Testis (tissue), 3 donors: Measurements from ENCODE around the gene SLTM. TPM values are rescaled to one million over a fixed set of nuclear protein-coding genes. Genes with fewer than 3 reads are reported as not detected.

ENCODE experiments used
- DNase-seq: peaks from one replicate; pipeline ENCODE4 v3.0.0-alpha.2; 2019
- H3K27ac ChIP-seq, 2 donors: fragments of 200-600 bp; sonication (generic); one replicate each; pipeline ENCODE4 v1.5.1; 2019
- H3K27me3 ChIP-seq: fragments of 200-600 bp; sonication (generic); one replicate; pipeline ENCODE4 v1.5.1; 2019
- H3K36me3 ChIP-seq: fragments of 200-600 bp; sonication (generic); one replicate; pipeline ENCODE4 v1.5.1; 2017; ENCODE audit warnings: low read depth; ENCODE audit errors: missing control alignments
- H3K4me1 ChIP-seq: fragments of 200-600 bp; sonication (generic); one replicate; pipeline ENCODE4 v1.5.1; 2019
- H3K4me3 ChIP-seq, 2 donors: fragments of 200-600 bp; sonication (generic); one replicate each; pipeline ENCODE4 v1.5.1; 2017 to 2019
- H3K9me3 ChIP-seq: fragments of 200-600 bp; sonication (generic); one replicate; pipeline ENCODE4 v1.5.1; 2017
- CTCF ChIP-seq, 3 experiments: fragments of 450-650 bp in 2 of 3; fragments of 200-600 bp in 1 of 3; sonication (generic) in 1 of 3; IDR thresholded peaks; one replicate each; pipeline ENCODE4 v1.5.1; 2016 to 2019; ENCODE audit warnings: antibody characterized with exemption in 3 of 3, mild to moderate bottlenecking in 2 of 3, moderate library complexity in 1 of 3
- POLR2A ChIP-seq: fragments of 450-650 bp; IDR thresholded peaks from one replicate; pipeline ENCODE4 v1.6.1; 2017; ENCODE audit warnings: antibody characterized with exemption, mild to moderate bottlenecking, moderate library complexity
- WGBS, 2 donors: methylation state at CpG; one replicate each; pipeline ENCODE4 v1.1.5; 2018; 5-methylcytosine and 5-hydroxymethylcytosine counted together
- intact Hi-C: fragments of 100-400 bp; cut with DNase I; formaldehyde crosslinking; loops from one replicate; pipeline ENCODE4 v1.15.1; 2023; ENCODE audit warnings: low total_unique reads
- polyA plus RNA-seq: library from polyadenylated mRNA; stranded (reverse); fragments of 350-450 nt; fragmentation: Illumina TruSeq; extraction: RNeasy Lipid Tissue Mini Kit (QIAGEN cat#74804); gene quantifications from one replicate; pipeline ENCODE4 v1.2.3, GENCODE V29; 2014; ENCODE audit warnings: low read depth, low replicate concordance; ENCODE audit not compliant: insufficient read depth
- total RNA-seq, 2 donors: library from RNA; depleted of rRNA; stranded (reverse); fragments of >200 nt; gene quantifications; one replicate each; pipeline ENCODE4 v1.2.3, GENCODE V29; 2016

Gene SLTM
- total and polyA plus RNA-seq, 3 donors from 2014 or later: 29.7 to 116 (median 92.7) TPM

DNA sequence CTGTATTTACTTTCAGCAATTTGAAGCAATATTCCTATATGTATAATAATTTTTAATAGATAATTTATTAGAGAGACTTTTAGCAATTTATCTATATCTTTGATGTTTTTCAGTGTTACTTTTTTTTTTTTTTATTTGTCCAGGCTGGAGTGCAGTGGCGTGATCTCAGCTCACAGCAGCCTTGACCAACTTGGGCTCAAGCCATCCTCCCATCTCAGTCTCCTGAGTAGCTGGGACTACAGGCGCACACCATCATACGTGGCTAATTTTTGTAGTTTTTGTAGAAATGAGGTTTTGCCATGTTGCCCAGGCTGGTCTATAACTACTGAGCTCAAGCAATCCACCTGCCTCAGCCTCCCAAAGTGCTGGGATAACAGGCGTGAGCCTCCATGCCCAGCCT lies 25.3 kb upstream of the SLTM start:
- 62 to 66% methylated on average over 4 of the region's 4 CpGs for WGBS, 2 donors
- intact Hi-C loops: no loop called here
- Histone ChIP-seq H3K4me1 (no peaks in the 10 kb centered on the region), H3K36me3 (no peaks in the 10 kb centered on the region), H3K27me3 (no peaks in the 10 kb centered on the region), H3K4me3 (no peak overlapping the region), H3K9me3 (no peaks in the 10 kb centered on the region), H3K27ac (no peak overlapping the region)
- no peak for TF ChIP-seq CTCF (IDR thresholded peaks at IDR 0.05)
- TF ChIP-seq POLR2A: no peak
- DNase-seq: peak; percentile 55

GRCh38 chr15:58957101-58957973 lies 23.9 kb upstream of the SLTM start:
- Histone ChIP-seq H3K27me3 (no peaks in the 10 kb centered on the region), H3K4me1 (no peaks in the 10 kb centered on the region), H3K9me3 (no peaks in the 10 kb centered on the region), H3K36me3 (no peaks in the 10 kb centered on the region), H3K4me3 (no peak overlapping the region), H3K27ac (no peak overlapping the region)
- TF ChIP-seq POLR2A (no peak), CTCF (IDR thresholded peaks at IDR 0.05) (peak; percentile 32 to 63 (median 44))
- DNase-seq: peak; percentile 64
- 49 to 55% methylated on average over 8 of the region's 8 CpGs for WGBS, 2 donors
- intact Hi-C loops: no loop called here

DNA sequence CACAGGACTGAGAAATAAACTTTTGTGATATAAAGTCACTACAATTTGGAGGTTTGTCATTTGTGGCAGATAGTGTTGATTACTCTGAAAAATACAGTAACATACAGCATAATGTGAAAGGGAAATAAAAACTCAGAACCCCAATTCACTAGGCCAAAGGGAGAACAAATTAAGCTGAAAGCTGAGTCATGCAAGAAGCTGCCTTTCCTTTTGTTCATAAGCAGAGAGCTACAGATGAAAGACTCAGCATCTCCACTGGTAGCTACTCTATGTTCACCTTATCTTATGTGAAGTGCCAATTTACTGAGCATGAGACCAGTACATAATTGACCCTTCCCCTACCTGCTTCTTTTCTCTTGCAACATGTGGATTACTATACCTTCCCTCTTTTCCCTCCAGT lies 19.3 kb upstream of the SLTM start:
- Histone ChIP-seq H3K4me3 (no peak overlapping the region), H3K9me3 (no peaks in the 10 kb centered on the region), H3K4me1 (no peaks in the 10 kb centered on the region), H3K36me3 (no peaks in the 10 kb centered on the region), H3K27me3 (no peaks in the 10 kb centered on the region), H3K27ac (no peak overlapping the region)
- no peak for DNase-seq
- intact Hi-C loops: no loop called here
- no peak for TF ChIP-seq CTCF (IDR thresholded peaks at IDR 0.05)
- no peak for TF ChIP-seq POLR2A

DNA sequence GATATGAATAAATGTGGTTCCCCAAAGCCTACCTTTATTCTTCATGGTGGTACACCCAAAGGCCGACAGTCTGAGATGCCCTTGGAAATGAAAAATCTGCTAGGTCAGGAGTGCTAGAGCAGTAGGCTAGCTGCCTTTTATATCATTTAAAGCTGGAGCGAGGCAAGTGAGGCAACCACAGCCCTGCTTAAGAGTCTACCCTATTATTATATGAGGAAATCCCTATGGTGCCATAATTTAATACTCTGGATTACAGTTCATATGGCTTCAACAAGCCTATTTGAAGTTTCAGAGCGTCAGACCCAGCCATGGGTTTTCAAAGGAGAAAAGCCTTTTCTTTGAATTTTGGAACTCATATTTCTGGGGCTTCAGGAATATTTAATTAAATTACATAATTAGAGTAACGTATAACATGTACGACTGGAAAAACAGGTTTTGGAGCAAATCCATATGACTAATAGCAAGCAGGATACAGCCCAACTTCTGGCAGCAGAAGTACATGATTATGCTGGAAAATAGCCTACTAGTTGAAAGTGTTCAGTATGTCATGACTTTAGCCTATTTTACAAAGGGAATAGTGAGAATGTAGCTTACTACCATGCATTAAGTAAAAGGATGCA lies 18.0 kb upstream of the SLTM start:
- no peaks in the 10 kb centered on the region for H3K27me3 ChIP-seq
- WGBS, 2 donors: 61 to 68% methylated on average over 5 of the region's 5 CpGs
- TF ChIP-seq CTCF (IDR thresholded peaks at IDR 0.05): no peak
- no peak for TF ChIP-seq POLR2A
- no peaks in the 10 kb centered on the region for H3K9me3 ChIP-seq
- no peak overlapping the region for H3K27ac ChIP-seq
- H3K4me3 ChIP-seq: no peak overlapping the region
- intact Hi-C loops: no loop called here
- DNase-seq: no peak
- no peaks in the 10 kb centered on the region for H3K4me1 ChIP-seq
- no peaks in the 10 kb centered on the region for H3K36me3 ChIP-seq
